ENCODE data around the gene DYDC2. TPM values are rescaled to one million over a fixed set of nuclear protein-coding genes. Genes with fewer than 3 reads are reported as not detected.

Gene DYDC2
- total RNA-seq, 2 donors from 2014 or later: 1.9 to 5.3 TPM

GRCh38 chr10:80324891-80325364, 31.7 kb upstream of the DYDC2 start:
- no peaks in the 10 kb centered on the region for H3K4me1 ChIP-seq (ENCODE audit: control insufficient read depth, insufficient read depth, low read length)
- H3K27ac ChIP-seq (ENCODE audit: low read depth, low read length): no peak overlapping the region
- H3K36me3 ChIP-seq (ENCODE audit: control insufficient read depth, insufficient read depth, low read length): no peaks in the 10 kb centered on the region
- no peaks in the 10 kb centered on the region for H3K27me3 ChIP-seq (ENCODE audit: control insufficient read depth, insufficient read depth, low read length, poor library complexity, severe bottlenecking)
- H3K4me3 Mint-ChIP-seq: no peak overlapping the region
- H3K27ac Mint-ChIP-seq: no peak overlapping the region
- TF ChIP-seq CTCF (conservative IDR thresholded peaks at IDR 0.05): no peak
- H3K9me3 ChIP-seq (ENCODE audit: control insufficient read depth, low read length): no peaks in the 10 kb centered on the region
- no peaks in the 10 kb centered on the region for H3K36me3 Mint-ChIP-seq (ENCODE audit: low read depth)
- H3K9ac ChIP-seq (ENCODE audit: extremely low read depth, low read length, poor library complexity, severe bottlenecking): no peak overlapping the region
- H3K4me3 ChIP-seq (ENCODE audit: low read length): no peak overlapping the region
- 89 to 90% methylated on average over 6 of the region's 6 CpGs for WGBS, 2 experiments (ENCODE audit: insufficient coverage in 1 of 2, insufficient read length in 1 of 2)
- peaks cover 6% of the 10 kb centered on the region for H3K4me1 Mint-ChIP-seq
- peak; percentile 48 for DNase-seq
- H3K27me3 Mint-ChIP-seq (ENCODE audit: insufficient read depth): peaks cover 2% of the 10 kb centered on the region
- H3K9me3 Mint-ChIP-seq: no peaks in the 10 kb centered on the region

GRCh38 chr10:80333983-80334382, 22.6 kb upstream of the DYDC2 start:
- Histone ChIP-seq H3K9me3 (ENCODE audit: control insufficient read depth, low read length) (no peaks in the 10 kb centered on the region), H3K36me3 (ENCODE audit: control insufficient read depth, insufficient read depth, low read length) (no peaks in the 10 kb centered on the region), H3K4me1 (ENCODE audit: control insufficient read depth, insufficient read depth, low read length) (no peaks in the 10 kb centered on the region), H3K27me3 (ENCODE audit: control insufficient read depth, insufficient read depth, low read length, poor library complexity, severe bottlenecking) (no peaks in the 10 kb centered on the region), H3K27ac (ENCODE audit: low read depth, low read length) (no peak overlapping the region), H3K9ac (ENCODE audit: extremely low read depth, low read length, poor library complexity, severe bottlenecking) (no peak overlapping the region), H3K4me3 (ENCODE audit: low read length) (no peak overlapping the region)
- no peak for TF ChIP-seq CTCF (conservative IDR thresholded peaks at IDR 0.05)
- no peaks in the 10 kb centered on the region for H3K27me3 Mint-ChIP-seq (ENCODE audit: insufficient read depth)
- no peak overlapping the region for H3K27ac Mint-ChIP-seq
- no peak overlapping the region for H3K4me3 Mint-ChIP-seq
- no peak for DNase-seq
- WGBS, 2 experiments (ENCODE audit: insufficient coverage in 1 of 2, insufficient read length in 1 of 2): 85% methylated on average over 1 of the region's 1 CpG; no CpG with 5 or more reads in 1 of the 2 experiments
- H3K9me3 Mint-ChIP-seq: no peaks in the 10 kb centered on the region
- no peaks in the 10 kb centered on the region for H3K4me1 Mint-ChIP-seq
- H3K36me3 Mint-ChIP-seq (ENCODE audit: low read depth): no peaks in the 10 kb centered on the region

- Mint-ChIP-seq H3K27ac (no peak overlapping the region), H3K4me1 (no peaks in the 10 kb centered on the region), H3K4me3 (no peak overlapping the region), H3K36me3 (ENCODE audit: low read depth) (no peaks in the 10 kb centered on the region), H3K27me3 (ENCODE audit: insufficient read depth) (no peaks in the 10 kb centered on the region), H3K9me3 (no peaks in the 10 kb centered on the region)
- Histone ChIP-seq H3K4me3 (ENCODE audit: low read length) (no peak overlapping the region), H3K27ac (ENCODE audit: low read depth, low read length) (no peak overlapping the region), H3K4me1 (ENCODE audit: control insufficient read depth, insufficient read depth, low read length) (no peaks in the 10 kb centered on the region), H3K36me3 (ENCODE audit: control insufficient read depth, insufficient read depth, low read length) (no peaks in the 10 kb centered on the region), H3K9me3 (ENCODE audit: control insufficient read depth, low read length) (no peaks in the 10 kb centered on the region), H3K27me3 (ENCODE audit: control insufficient read depth, insufficient read depth, low read length, poor library complexity, severe bottlenecking) (no peaks in the 10 kb centered on the region), H3K9ac (ENCODE audit: extremely low read depth, low read length, poor library complexity, severe bottlenecking) (no peak overlapping the region)
- no peak for TF ChIP-seq CTCF (conservative IDR thresholded peaks at IDR 0.05)
- no peak for DNase-seq
- WGBS, 2 experiments (ENCODE audit: insufficient coverage in 1 of 2, insufficient read length in 1 of 2): 92 to 100% methylated on average over 1 of the region's 1 CpG
Measured at GRCh38 chr10:80344276-80344675, 12.3 kb upstream of the DYDC2 start.
